ENCODE results near the gene AGBL1.

DNA sequence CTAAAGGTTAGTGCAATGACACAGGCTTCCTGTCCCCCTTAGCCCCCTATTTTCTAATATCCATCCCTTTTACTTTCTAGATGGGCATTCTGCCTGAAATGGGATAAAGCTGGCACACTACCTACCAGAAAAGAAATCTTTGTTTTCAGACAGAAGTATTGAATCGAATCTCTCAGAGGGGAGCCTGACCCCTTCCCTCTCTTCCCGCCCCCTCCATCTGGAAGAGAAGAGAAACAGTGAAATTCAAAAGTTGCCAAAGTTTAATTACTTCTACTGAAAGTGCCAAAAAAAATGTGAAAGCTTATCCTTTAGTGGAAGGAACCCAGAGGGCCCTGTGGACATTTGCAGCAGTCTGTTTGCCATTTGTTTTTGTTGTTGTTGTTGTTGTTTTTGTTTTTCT lies 523.8 kb downstream of the AGBL1 start:
- TF ChIP-seq, protein P1, sequence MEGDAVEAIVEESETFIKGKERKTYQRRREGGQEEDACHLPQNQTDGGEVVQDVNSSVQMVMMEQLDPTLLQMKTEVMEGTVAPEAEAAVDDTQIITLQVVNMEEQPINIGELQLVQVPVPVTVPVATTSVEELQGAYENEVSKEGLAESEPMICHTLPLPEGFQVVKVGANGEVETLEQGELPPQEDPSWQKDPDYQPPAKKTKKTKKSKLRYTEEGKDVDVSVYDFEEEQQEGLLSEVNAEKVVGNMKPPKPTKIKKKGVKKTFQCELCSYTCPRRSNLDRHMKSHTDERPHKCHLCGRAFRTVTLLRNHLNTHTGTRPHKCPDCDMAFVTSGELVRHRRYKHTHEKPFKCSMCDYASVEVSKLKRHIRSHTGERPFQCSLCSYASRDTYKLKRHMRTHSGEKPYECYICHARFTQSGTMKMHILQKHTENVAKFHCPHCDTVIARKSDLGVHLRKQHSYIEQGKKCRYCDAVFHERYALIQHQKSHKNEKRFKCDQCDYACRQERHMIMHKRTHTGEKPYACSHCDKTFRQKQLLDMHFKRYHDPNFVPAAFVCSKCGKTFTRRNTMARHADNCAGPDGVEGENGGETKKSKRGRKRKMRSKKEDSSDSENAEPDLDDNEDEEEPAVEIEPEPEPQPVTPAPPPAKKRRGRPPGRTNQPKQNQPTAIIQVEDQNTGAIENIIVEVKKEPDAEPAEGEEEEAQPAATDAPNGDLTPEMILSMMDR (IDR thresholded peaks at IDR 0.05) = no peak
- TF ChIP-seq POLR2A (IDR thresholded peaks at IDR 0.05) = no peak

All from heart left ventricle (tissue), 13 donors.